ENCODE data around the gene ZFP36L1. TPM values are rescaled to one million over a fixed set of nuclear protein-coding genes. Genes with fewer than 3 reads are reported as not detected.

ZFP36L1 gene
- total and polyA plus RNA-seq, 2 of the 13 experiments (the other 11 are each of a cell fraction or from before 2014, with no cell fraction given) = 7.4 to 10.2 TPM

DNA sequence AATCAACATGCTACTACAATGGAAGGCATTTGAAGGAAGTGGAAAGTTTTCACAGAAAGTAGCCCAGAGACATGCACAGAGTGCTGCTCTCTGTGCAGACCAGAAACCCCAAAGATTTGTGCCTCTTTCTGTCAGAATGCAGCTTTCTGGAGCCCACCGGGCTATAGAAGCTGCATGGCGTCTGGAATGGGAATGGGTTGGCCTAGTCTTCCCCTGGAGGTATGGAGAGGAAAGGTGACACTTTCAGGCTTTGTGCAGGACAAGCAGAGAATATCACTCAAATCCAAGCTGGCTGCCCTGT lies 21.3 kb upstream of the ZFP36L1 start (continued):
- TF ChIP-seq, protein P1, sequence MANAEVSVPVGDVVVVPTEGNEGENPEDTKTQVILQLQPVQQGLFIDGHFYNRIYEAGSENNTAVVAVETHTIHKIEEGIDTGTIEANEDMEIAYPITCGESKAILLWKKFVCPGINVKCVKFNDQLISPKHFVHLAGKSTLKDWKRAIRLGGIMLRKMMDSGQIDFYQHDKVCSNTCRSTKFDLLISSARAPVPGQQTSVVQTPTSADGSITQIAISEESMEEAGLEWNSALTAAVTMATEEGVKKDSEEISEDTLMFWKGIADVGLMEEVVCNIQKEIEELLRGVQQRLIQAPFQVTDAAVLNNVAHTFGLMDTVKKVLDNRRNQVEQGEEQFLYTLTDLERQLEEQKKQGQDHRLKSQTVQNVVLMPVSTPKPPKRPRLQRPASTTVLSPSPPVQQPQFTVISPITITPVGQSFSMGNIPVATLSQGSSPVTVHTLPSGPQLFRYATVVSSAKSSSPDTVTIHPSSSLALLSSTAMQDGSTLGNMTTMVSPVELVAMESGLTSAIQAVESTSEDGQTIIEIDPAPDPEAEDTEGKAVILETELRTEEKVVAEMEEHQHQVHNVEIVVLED (CRISPR knock-in tag; IDR thresholded peaks at IDR 0.05; ENCODE audit: borderline replicate concordance) = 0 out of 2 replicates have a peak, but pooled peaks have one; percentile 15
- TF ChIP-seq, protein P2, sequence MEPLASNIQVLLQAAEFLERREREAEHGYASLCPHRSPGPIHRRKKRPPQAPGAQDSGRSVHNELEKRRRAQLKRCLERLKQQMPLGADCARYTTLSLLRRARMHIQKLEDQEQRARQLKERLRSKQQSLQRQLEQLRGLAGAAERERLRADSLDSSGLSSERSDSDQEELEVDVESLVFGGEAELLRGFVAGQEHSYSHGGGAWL (CRISPR knock-in tag; IDR thresholded peaks at IDR 0.05) = no peak
- TF ChIP-seq, protein P3, sequence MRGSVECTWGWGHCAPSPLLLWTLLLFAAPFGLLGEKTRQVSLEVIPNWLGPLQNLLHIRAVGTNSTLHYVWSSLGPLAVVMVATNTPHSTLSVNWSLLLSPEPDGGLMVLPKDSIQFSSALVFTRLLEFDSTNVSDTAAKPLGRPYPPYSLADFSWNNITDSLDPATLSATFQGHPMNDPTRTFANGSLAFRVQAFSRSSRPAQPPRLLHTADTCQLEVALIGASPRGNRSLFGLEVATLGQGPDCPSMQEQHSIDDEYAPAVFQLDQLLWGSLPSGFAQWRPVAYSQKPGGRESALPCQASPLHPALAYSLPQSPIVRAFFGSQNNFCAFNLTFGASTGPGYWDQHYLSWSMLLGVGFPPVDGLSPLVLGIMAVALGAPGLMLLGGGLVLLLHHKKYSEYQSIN (CRISPR knock-in tag; IDR thresholded peaks at IDR 0.05; ENCODE audit: borderline replicate concordance) = no peak
- TF ChIP-seq ZNF251 (CRISPR knock-in tag; IDR thresholded peaks at IDR 0.05) (no peak), WIZ (CRISPR knock-in tag; IDR thresholded peaks at IDR 0.05) (no peak), SRSF9 (IDR thresholded peaks at IDR 0.05; ENCODE audit: borderline replicate concordance, insufficient read depth, low read depth, low read length, poor library complexity, severe bottlenecking) (no peak), ZNF598 (CRISPR knock-in tag; IDR thresholded peaks at IDR 0.05; ENCODE audit: borderline replicate concordance) (peak; percentile 50; the same call in 1 of the 2 replicates), CREB1 (IDR thresholded peaks at IDR 0.05) (no peak), CREB1 (CRISPR knock-in tag; IDR thresholded peaks at IDR 0.05) (peak; percentile 14; the same call in 1 of the 2 replicates), ZNF33B (CRISPR knock-in tag; IDR thresholded peaks at IDR 0.05) (no peak)
- TF ChIP-seq, protein P4, sequence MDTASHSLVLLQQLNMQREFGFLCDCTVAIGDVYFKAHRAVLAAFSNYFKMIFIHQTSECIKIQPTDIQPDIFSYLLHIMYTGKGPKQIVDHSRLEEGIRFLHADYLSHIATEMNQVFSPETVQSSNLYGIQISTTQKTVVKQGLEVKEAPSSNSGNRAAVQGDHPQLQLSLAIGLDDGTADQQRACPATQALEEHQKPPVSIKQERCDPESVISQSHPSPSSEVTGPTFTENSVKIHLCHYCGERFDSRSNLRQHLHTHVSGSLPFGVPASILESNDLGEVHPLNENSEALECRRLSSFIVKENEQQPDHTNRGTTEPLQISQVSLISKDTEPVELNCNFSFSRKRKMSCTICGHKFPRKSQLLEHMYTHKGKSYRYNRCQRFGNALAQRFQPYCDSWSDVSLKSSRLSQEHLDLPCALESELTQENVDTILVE (CRISPR knock-in tag; IDR thresholded peaks at IDR 0.05) = no peak
- TF ChIP-seq, protein P5, sequence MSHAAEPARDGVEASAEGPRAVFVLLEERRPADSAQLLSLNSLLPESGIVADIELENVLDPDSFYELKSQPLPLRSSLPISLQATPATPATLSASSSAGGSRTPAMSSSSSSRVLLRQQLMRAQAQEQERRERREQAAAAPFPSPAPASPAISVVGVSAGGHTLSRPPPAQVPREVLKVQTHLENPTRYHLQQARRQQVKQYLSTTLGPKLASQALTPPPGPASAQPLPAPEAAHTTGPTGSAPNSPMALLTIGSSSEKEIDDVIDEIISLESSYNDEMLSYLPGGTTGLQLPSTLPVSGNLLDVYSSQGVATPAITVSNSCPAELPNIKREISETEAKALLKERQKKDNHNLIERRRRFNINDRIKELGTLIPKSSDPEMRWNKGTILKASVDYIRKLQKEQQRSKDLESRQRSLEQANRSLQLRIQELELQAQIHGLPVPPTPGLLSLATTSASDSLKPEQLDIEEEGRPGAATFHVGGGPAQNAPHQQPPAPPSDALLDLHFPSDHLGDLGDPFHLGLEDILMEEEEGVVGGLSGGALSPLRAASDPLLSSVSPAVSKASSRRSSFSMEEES (CRISPR knock-in tag; IDR thresholded peaks at IDR 0.05) = no peak
- TF ChIP-seq, protein P6, sequence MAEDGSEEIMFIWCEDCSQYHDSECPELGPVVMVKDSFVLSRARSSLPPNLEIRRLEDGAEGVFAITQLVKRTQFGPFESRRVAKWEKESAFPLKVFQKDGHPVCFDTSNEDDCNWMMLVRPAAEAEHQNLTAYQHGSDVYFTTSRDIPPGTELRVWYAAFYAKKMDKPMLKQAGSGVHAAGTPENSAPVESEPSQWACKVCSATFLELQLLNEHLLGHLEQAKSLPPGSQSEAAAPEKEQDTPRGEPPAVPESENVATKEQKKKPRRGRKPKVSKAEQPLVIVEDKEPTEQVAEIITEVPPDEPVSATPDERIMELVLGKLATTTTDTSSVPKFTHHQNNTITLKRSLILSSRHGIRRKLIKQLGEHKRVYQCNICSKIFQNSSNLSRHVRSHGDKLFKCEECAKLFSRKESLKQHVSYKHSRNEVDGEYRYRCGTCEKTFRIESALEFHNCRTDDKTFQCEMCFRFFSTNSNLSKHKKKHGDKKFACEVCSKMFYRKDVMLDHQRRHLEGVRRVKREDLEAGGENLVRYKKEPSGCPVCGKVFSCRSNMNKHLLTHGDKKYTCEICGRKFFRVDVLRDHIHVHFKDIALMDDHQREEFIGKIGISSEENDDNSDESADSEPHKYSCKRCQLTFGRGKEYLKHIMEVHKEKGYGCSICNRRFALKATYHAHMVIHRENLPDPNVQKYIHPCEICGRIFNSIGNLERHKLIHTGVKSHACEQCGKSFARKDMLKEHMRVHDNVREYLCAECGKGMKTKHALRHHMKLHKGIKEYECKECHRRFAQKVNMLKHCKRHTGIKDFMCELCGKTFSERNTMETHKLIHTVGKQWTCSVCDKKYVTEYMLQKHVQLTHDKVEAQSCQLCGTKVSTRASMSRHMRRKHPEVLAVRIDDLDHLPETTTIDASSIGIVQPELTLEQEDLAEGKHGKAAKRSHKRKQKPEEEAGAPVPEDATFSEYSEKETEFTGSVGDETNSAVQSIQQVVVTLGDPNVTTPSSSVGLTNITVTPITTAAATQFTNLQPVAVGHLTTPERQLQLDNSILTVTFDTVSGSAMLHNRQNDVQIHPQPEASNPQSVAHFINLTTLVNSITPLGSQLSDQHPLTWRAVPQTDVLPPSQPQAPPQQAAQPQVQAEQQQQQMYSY (CRISPR knock-in tag; IDR thresholded peaks at IDR 0.05) = peak; percentile 84

Data from HepG2 (cell line).